Measurements from ENCODE around the gene HOXD12.

GRCh38 chr2:176117823-176118371, 18.3 kb downstream of the HOXD12 start:
- TF ChIP-seq CTCF (IDR thresholded peaks at IDR 0.05) (no peak), POLR2AphosphoS5 (IDR thresholded peaks at IDR 0.05) (no peak)

All from stomach (tissue), 4 donors.